ENCODE measurements around the gene PRDX6. TPM values are rescaled to one million over a fixed set of nuclear protein-coding genes. Genes with fewer than 3 reads are reported as not detected.

Gene PRDX6
- total RNA-seq, 2 donors from 2014 or later = 483 to 623 TPM

- DNase-seq = no peak
- Histone ChIP-seq H3K9ac (ENCODE audit: extremely low read depth, low read length, poor library complexity, severe bottlenecking) (no peak overlapping the region), H3K4me1 (ENCODE audit: control insufficient read depth, insufficient read depth, low read length) (no peaks in the 10 kb centered on the region), H3K27ac (ENCODE audit: low read depth, low read length) (no peak overlapping the region), H3K4me3 (ENCODE audit: low read length) (peak overlapping the region; percentile 72), H3K27me3 (ENCODE audit: control insufficient read depth, insufficient read depth, low read length, poor library complexity, severe bottlenecking) (no peaks in the 10 kb centered on the region), H3K36me3 (ENCODE audit: control insufficient read depth, insufficient read depth, low read length) (peaks cover 19% of the 10 kb centered on the region), H3K9me3 (ENCODE audit: control insufficient read depth, low read length) (peaks cover 27% of the 10 kb centered on the region)
- Mint-ChIP-seq H3K4me1 (peaks cover 15% of the 10 kb centered on the region), H3K27me3 (ENCODE audit: insufficient read depth) (no peaks in the 10 kb centered on the region), H3K27ac (peak overlapping the region; percentile 56), H3K4me3 (peak overlapping the region; percentile 3), H3K36me3 (ENCODE audit: low read depth) (peaks cover 68% of the 10 kb centered on the region), H3K9me3 (peaks cover 47% of the 10 kb centered on the region)
- TF ChIP-seq CTCF (conservative IDR thresholded peaks at IDR 0.05) = no peak
- 87% methylated on average over 2 to 3 of the region's 3 CpGs for WGBS, 2 experiments (ENCODE audit: insufficient coverage in 1 of 2, insufficient read length in 1 of 2)
Measured at GRCh38 chr1:173445656-173446055, 31.5 kb upstream of the PRDX6 start.

GRCh38 chr1:173447224-173447623 is 29.9 kb upstream of the PRDX6 start:
- Histone ChIP-seq H3K27me3 (ENCODE audit: control insufficient read depth, insufficient read depth, low read length, poor library complexity, severe bottlenecking) (no peaks in the 10 kb centered on the region), H3K36me3 (ENCODE audit: control insufficient read depth, insufficient read depth, low read length) (peaks cover 13% of the 10 kb centered on the region), H3K27ac (ENCODE audit: low read depth, low read length) (no peak overlapping the region), H3K9ac (ENCODE audit: extremely low read depth, low read length, poor library complexity, severe bottlenecking) (no peak overlapping the region), H3K4me3 (ENCODE audit: low read length) (peak overlapping the region; percentile 54), H3K9me3 (ENCODE audit: control insufficient read depth, low read length) (peaks cover 34% of the 10 kb centered on the region), H3K4me1 (ENCODE audit: control insufficient read depth, insufficient read depth, low read length) (no peaks in the 10 kb centered on the region)
- whole genome bisulfite sequencing, 2 experiments (ENCODE audit: insufficient coverage in 1 of 2, insufficient read length in 1 of 2) = 100% methylated on average over 1 of the region's 1 CpG; no CpG with 5 or more reads in 1 of the 2 experiments
- DNase-seq = no peak
- peaks cover 46% of the 10 kb centered on the region for H3K9me3 Mint-ChIP-seq
- peaks cover 15% of the 10 kb centered on the region for H3K4me1 Mint-ChIP-seq
- H3K27me3 Mint-ChIP-seq (ENCODE audit: insufficient read depth) = no peaks in the 10 kb centered on the region
- H3K4me3 Mint-ChIP-seq = no peak overlapping the region
- no peak overlapping the region for H3K27ac Mint-ChIP-seq
- H3K36me3 Mint-ChIP-seq (ENCODE audit: low read depth) = peaks cover 62% of the 10 kb centered on the region
- TF ChIP-seq CTCF (conservative IDR thresholded peaks at IDR 0.05) = no peak

- Histone ChIP-seq H3K4me1 (ENCODE audit: control insufficient read depth, insufficient read depth, low read length) (no peaks in the 10 kb centered on the region), H3K9me3 (ENCODE audit: control insufficient read depth, low read length) (peaks cover 34% of the 10 kb centered on the region), H3K27me3 (ENCODE audit: control insufficient read depth, insufficient read depth, low read length, poor library complexity, severe bottlenecking) (no peaks in the 10 kb centered on the region), H3K9ac (ENCODE audit: extremely low read depth, low read length, poor library complexity, severe bottlenecking) (no peak overlapping the region), H3K27ac (ENCODE audit: low read depth, low read length) (no peak overlapping the region), H3K36me3 (ENCODE audit: control insufficient read depth, insufficient read depth, low read length) (peaks cover 13% of the 10 kb centered on the region), H3K4me3 (ENCODE audit: low read length) (no peak overlapping the region)
- peaks cover 12% of the 10 kb centered on the region for H3K4me1 Mint-ChIP-seq
- peaks cover 38% of the 10 kb centered on the region for H3K9me3 Mint-ChIP-seq
- H3K4me3 Mint-ChIP-seq = no peak overlapping the region
- H3K27ac Mint-ChIP-seq = peak overlapping the region; percentile 44
- 91 to 100% methylated on average over 1 to 2 of the region's 2 CpGs for WGBS, 2 experiments (ENCODE audit: insufficient coverage in 1 of 2, insufficient read length in 1 of 2)
- peaks cover 55% of the 10 kb centered on the region for H3K36me3 Mint-ChIP-seq (ENCODE audit: low read depth)
- DNase-seq = no peak
- TF ChIP-seq CTCF (conservative IDR thresholded peaks at IDR 0.05) = no peak
- no peaks in the 10 kb centered on the region for H3K27me3 Mint-ChIP-seq (ENCODE audit: insufficient read depth)
Measured at GRCh38 chr1:173448945-173449344, 28.2 kb upstream of the PRDX6 start.

All from endodermal cell (in vitro differentiated cells).